Dermis microvascular lymphatic vessel endothelial cell (primary cell): ENCODE data around the gene PRSS27. TPM values are rescaled to one million over a fixed set of nuclear protein-coding genes. Genes with fewer than 3 reads are reported as not detected.

Source experiments
- DNase-seq, 2 donors: peaks; one replicate each; pipeline versions ENCODE4 v3.0.0 to v3.0.0-alpha.2; 2010; ENCODE audit warnings: low read depth in 2 of 2
- total RNA-seq: library from RNA; depleted of rRNA; stranded (reverse); fragments of >200 nt; gene quantifications from 2 replicates; pipeline ENCODE4 v1.2.1, GENCODE V29; 2014

PRSS27 gene
- 0.13 and 0.25 TPM in 2 replicates for total RNA-seq

DNA sequence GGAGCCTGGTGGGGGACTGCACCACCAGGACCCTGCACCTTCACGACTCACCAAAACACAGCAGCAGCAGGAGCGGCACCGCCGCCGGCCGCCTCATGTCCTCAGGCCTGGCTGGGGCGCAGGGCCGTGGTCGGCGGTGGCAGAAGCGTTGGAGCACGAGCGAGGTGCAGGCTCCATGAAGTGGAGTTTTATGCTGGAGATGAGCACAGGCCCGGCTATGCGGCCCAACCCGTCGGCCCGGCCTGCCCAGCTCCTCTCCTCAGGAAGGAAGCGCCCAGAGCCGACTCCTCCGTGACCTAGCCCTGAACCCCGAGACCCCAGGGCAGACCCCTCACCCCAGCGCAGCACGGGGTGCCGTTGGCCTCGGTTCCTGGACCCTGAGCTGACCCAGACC lies at the start of gene PRSS27:
TSS of gene PRSS27 (minus strand) at position 161 of the 394 bp plus-strand sequence. CDS start at position 97, 64 bp downstream.
- DNase-seq = no peak

DNA sequence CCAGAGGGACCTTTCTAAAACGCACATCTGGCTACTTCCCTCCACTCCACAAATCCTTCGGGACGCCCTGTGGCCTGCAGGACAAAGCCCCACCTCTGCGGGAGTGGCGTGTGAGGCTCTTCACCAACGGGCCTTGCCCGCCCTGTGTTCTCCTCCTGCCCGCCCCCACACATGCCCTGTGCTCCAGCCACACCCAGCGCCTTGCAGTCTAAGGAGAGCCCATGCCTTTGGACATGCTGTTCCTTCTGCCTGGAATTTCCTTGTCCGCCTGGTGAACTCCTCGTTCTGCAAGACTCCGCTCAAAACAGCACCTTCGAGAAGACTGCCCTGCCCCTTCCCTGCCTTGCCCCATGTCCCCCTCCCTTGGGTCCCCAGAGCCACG lies 49.6 kb upstream of the PRSS27 start:
- DNase-seq = no peak

GRCh38 chr16:2769100-2769529 lies 49.1 kb upstream of the PRSS27 start:
- DNase-seq = no peak

GRCh38 chr16:2768403-2769089 lies 48.5 kb upstream of the PRSS27 start:
- DNase-seq = no peak

- DNase-seq = no peak
Observed at GRCh38 chr16:2767891-2768290, 47.9 kb upstream of the PRSS27 start.

DNA sequence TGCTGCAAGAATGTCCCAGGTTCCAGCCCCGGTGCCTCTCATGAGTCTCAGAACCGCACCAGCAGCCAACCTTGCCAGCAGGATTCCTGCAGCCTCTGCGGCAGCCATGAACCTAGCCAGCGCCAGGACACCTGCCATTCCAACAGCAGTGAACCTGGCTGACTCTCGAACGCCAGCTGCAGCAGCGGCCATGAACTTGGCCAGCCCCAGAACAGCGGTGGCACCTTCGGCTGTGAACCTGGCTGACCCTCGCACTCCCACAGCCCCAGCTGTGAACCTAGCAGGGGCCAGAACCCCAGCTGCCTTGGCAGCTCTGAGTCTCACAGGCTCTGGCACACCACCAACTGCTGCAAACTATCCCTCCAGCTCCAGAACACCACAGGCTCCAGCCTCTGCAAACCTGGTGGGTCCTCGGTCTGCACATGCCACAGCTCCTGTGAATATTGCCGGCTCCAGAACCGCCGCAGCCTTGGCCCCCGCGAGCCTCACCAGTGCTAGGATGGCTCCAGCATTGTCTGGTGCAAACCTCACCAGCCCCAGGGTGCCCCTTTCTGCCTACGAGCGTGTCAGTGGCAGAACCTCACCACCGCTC lies 47.2 kb upstream of the PRSS27 start:
- DNase-seq = no peak

DNA sequence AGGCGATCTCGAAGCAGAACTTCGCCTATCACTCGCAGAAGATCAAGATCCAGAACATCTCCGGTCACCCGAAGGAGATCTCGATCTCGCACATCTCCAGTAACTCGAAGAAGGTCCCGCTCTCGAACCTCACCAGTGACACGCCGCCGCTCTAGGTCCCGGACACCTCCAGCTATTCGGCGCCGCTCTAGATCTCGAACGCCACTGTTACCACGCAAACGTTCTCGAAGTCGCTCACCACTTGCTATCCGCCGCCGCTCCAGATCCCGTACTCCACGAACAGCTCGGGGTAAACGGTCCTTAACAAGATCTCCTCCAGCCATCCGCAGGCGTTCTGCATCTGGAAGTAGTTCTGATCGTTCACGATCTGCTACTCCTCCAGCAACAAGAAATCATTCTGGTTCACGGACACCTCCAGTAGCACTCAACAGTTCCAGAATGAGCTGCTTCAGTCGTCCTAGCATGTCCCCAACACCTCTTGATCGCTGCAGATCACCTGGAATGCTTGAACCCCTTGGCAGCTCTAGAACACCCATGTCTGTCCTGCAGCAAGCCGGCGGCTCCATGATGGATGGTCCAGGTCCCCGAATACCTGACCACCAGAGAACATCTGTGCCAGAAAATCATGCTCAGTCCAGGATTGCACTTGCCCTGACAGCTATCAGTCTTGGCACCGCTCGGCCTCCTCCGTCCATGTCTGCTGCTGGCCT lies 46.6 kb upstream of the PRSS27 start:
- no peak for DNase-seq

DNA sequence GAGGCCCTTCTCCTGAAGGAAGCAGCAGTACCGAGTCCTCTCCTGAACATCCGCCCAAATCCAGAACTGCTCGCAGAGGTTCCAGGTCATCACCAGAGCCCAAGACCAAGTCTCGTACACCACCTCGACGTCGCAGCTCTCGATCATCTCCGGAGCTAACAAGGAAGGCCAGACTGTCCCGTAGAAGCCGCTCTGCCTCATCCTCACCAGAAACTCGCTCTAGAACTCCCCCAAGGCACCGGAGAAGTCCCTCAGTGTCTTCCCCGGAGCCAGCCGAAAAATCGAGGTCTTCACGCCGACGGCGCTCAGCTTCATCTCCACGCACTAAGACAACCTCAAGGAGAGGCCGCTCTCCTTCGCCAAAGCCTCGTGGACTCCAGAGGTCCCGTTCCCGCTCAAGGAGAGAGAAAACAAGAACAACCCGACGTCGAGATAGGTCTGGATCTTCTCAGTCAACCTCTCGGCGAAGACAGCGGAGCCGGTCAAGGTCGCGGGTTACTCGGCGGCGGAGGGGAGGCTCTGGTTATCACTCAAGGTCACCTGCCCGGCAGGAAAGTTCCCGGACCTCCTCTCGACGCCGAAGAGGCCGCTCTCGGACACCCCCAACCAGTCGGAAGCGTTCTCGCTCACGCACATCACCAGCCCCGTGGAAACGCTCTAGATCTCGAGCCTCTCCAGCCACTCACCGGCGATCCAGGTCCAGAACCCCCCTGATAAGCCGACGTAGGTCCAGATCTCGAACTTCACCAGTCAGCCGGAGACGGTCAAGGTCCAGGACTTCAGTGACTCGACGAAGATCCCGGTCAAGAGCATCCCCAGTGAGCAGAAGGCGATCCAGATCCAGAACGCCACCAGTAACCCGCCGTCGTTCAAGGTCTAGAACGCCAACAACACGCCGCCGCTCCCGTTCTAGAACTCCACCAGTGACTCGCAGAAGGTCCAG lies 45.7 kb upstream of the PRSS27 start:
- DNase-seq = no peak

- no peak for DNase-seq
Observed at GRCh38 chr16:2764718-2765117, 44.7 kb upstream of the PRSS27 start.

- DNase-seq = no peak
Observed at GRCh38 chr16:2763173-2763572, 43.1 kb upstream of the PRSS27 start.

- no peak for DNase-seq
Observed at GRCh38 chr16:2762711-2763110, 42.7 kb upstream of the PRSS27 start.

DNA sequence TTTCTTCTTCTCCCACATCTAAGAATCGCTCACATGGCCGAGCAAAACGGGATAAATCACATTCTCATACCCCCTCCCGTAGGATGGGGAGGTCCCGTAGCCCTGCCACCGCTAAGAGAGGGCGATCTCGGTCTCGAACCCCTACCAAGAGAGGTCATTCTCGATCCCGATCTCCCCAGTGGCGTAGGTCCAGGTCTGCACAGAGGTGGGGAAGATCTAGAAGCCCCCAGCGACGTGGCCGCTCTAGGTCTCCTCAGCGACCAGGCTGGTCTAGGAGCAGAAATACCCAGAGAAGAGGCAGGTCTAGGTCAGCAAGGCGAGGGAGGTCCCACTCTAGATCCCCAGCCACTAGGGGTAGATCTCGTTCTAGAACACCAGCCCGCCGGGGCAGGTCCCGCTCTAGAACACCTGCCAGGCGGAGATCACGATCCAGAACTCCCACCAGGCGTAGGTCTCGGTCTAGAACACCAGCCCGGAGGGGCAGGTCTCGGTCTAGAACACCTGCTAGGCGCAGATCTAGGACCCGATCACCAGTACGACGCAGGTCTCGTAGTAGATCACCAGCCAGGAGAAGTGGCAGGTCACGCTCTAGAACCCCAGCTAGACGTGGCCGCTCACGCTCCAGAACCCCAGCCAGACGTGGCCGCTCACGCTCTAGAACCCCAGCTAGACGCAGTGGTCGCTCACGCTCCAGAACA lies 42.0 kb upstream of the PRSS27 start:
- no peak for DNase-seq

- DNase-seq = no peak
Observed at GRCh38 chr16:2761472-2761871, 41.4 kb upstream of the PRSS27 start.

DNA sequence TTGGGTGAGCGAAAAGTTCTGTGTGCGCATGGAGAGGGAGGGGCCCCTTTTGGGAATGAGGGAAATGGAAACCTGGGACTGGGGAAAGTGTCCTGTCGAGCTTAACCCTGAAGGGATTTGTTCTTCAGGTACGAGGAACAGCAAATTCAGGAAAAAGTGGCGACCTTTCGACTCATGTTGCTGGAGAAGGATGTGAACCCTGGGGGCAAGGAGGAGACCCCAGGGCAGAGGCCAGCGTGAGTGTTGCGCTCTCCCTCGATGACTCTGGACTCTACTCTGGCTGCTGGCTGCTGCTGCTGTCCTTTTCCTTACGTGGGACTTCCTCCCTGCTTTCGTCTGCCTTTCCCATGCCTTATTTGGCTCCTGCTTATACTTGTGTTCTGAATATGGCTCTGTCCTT lies 37.3 kb upstream of the PRSS27 start:
- DNase-seq = no peak

DNA sequence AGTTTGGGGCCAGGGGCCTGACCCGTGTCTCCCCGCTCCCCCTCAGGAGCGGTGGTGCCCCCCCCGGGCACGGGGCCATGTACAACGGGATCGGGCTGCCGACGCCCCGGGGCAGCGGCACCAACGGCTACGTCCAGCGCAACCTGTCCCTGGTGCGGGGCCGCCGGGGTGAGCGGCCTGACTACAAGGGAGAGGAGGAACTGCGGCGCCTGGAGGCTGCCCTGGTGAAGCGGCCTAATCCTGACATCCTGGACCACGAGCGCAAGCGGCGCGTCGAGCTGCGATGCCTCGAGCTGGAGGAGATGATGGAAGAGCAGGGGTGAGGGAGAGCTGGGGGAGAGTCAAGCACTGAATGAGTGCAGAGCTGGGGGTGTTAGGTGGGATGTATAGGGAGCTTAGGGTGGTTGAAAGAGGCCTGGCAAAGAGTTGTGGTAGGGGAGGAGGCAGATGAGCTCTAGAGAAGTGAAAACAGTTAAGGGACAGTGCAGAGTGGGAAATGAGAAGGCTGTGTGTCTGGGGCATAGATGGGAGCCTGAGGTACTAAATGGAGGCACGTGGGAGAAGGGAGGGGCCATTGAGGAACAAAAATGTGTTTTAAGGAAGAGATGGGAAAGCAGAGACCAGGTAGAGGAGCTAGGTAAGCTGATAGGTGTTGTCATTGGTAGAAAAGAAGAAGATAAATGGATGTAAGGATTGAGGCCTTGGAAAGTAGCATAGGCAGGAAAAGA lies 36.4 kb upstream of the PRSS27 start:
- DNase-seq = no peak

- no peak for DNase-seq
Observed at GRCh38 chr16:2755158-2755557, 35.1 kb upstream of the PRSS27 start.

- DNase-seq = peak in 1 of 2 donors; percentile 21
Observed at GRCh38 chr16:2753733-2754020, 33.7 kb upstream of the PRSS27 start.

DNA sequence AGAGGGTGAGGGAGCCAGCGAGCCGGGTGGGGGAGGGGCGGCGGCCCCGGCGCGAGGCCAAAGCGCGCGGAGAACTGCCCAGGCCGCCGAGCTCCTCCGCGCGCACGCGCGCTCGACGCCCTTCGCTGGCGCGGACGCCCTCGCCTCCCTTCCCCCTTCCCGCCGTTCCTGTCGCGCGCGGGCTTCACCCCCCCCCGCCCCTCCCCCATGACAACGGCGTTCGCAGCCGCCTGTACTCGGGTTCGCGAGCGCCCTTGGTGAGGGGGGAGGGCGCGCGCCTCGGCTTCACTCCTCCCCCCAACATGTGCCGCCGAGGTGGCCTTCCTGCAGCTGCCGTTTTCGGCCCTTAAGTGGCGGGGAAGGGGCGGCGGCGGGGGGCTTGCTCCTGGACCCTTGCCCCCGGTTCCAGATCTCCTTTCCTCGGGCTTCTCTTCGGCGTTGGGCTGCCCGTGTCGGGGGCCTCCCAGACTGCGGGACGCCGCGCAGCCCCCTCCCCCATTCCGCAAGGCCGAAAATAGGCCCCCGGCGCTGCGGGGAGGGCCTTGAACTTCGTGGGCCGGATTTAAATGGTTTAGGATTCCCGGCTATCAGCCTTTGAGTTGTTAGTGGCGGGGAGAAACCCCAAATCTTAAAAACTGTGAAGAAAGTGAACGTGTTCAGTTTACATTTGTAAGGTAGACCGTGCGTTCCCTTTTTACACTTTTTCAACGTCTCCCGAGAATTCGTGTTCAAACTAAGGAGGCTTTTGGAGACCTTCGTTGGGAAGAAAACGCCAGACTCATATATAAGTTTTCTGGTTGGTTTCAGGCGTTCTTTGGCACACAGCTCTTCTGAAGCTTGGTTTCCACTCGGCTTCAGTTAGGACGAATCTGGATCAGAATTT lies 33.1 kb upstream of the PRSS27 start:
- peak; percentile 58 to 80 for DNase-seq

DNA sequence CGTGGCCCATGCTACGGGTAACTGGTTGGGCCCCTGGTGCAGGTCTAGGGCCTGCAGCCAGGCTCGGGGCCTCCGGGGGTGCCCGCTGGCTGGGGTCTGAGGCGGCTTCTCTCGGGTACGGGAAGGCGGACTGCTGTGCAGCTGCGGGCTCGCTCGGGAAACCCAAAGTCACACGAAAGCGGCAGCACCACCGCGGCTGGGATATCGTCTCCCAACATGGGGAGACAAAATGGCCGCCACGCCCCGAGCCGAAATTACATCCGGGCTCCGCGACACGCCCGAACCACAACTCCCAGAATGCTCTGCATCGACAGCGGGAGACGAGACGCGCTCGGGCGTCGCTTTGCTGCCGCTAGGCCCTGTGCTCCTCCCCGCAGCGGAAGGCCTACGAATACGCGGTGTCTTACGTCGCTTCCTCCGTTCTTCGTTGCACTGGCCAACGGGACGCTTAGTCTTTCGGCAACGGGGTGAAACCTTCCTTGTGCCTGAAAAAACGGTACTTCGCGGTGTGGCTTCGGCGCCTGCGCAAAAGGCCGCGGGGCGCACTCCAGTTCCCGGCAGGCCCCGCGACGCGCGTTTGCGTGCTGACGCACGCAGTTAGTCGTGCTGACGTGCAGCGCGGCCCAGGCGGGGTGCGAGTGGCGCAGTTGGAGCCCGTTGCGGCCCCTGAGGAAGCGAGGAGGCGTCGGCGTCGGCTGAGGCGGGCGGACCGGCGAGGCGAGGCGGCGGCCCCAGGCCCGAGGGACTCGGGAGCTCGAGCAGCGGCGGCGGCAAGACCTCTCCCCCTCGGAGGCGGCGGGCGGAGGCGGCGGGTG lies 32.2 kb upstream of the PRSS27 start, which contains the start of gene SRRM2:
TSS of gene SRRM2 (plus strand) at position 604 of the 815 bp plus-strand sequence. CDS start 3,727 bp downstream, outside the sequence.
- peak; percentile 91 to 97 for DNase-seq
